ENCODE data around the gene TTLL11.

GRCh38 chr9:121876658-121877271, 216.3 kb downstream of the TTLL11 start:
- TF ChIP-seq POLR2A (IDR thresholded peaks at IDR 0.05; ENCODE audit: low read depth, low read length) (no peak), TAF1 (IDR thresholded peaks at IDR 0.05; ENCODE audit: low read depth, low read length) (no peak), POLR2AphosphoS5 (IDR thresholded peaks at IDR 0.05; ENCODE audit: low read depth, low read length) (no peak), PAX5 (IDR thresholded peaks at IDR 0.05; ENCODE audit: insufficient read depth, low read length, severe bottlenecking) (no peak)

All from GM12891 (cell line).